Measurements from ENCODE around the gene SERPINB7. TPM values are rescaled to one million over a fixed set of nuclear protein-coding genes. Genes with fewer than 3 reads are reported as not detected.

Gene SERPINB7
- total and polyA plus RNA-seq, 2 of the 4 experiments (the other 2 are of a cell fraction), result 79.9 to 100 TPM

GRCh38 chr18:63762518-63762917 lies 12.7 kb upstream of the SERPINB7 start:
- no CpG with 5 or more reads among the region's 1 CpG for WGBS, 2 experiments (ENCODE audit: extremely low coverage in 2 of 2, insufficient read length in 1 of 2)
- H3K14ac ChIP-seq (replicated peaks; ENCODE audit: low read depth, low read length), result 0 out of 2 replicates have a peak overlapping the region, but pooled peaks have one; percentile 7
- no peak overlapping the region for H2AFZ ChIP-seq (replicated peaks; ENCODE audit: low read length, poor library complexity)
- no peak overlapping the region for H2AK5ac ChIP-seq (ENCODE audit: low read depth, low read length)
- no peak overlapping the region for H3K9ac ChIP-seq (ENCODE audit: low read depth, low read length)
- peaks cover 2% of the 10 kb centered on the region; the same call in 1 of the 2 replicates for H3K4me1 ChIP-seq (ENCODE audit: control insufficient read depth, insufficient read depth, low read length)
- intact Hi-C loops (cut with micrococcal nuclease), result loop anchor here (5.0 kb wide), 1 partner anchor 70 kb away; no protein-coding TSS in a partner anchor
- peaks cover 7% of the 10 kb centered on the region for H3K9me3 ChIP-seq (ENCODE audit: control insufficient read depth, insufficient read depth, low read length)
- no peak overlapping the region for H2AK9ac ChIP-seq (replicated peaks; ENCODE audit: low read depth, low read length, poor library complexity)
- TF ChIP-seq USF2 (IDR thresholded peaks at IDR 0.05; ENCODE audit: low read depth, low read length), result no peak
- TF ChIP-seq, protein P1, sequence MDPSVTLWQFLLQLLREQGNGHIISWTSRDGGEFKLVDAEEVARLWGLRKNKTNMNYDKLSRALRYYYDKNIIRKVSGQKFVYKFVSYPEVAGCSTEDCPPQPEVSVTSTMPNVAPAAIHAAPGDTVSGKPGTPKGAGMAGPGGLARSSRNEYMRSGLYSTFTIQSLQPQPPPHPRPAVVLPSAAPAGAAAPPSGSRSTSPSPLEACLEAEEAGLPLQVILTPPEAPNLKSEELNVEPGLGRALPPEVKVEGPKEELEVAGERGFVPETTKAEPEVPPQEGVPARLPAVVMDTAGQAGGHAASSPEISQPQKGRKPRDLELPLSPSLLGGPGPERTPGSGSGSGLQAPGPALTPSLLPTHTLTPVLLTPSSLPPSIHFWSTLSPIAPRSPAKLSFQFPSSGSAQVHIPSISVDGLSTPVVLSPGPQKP (IDR thresholded peaks at IDR 0.05; ENCODE audit: borderline replicate concordance, low read depth, low read length), result no peak
- TF ChIP-seq RAD21 (IDR thresholded peaks at IDR 0.05; ENCODE audit: low read length), result no peak
- peak; percentile 87 for TF ChIP-seq CEBPB (IDR thresholded peaks at IDR 0.05; ENCODE audit: low read depth, low read length)
- no peak for TF ChIP-seq CHD1 (IDR thresholded peaks at IDR 0.05; ENCODE audit: low read depth, low read length)
- TF ChIP-seq RCOR1 (IDR thresholded peaks at IDR 0.05; ENCODE audit: insufficient replicate concordance, low read length), result no peak
- TF ChIP-seq POLR2A (IDR thresholded peaks at IDR 0.05; ENCODE audit: low read depth, low read length), result no peak
- TF ChIP-seq MXI1 (IDR thresholded peaks at IDR 0.05; ENCODE audit: borderline replicate concordance, low read depth, low read length), result no peak
- TF ChIP-seq MAZ (IDR thresholded peaks at IDR 0.05; ENCODE audit: borderline replicate concordance, low read depth, low read length), result no peak
- TF ChIP-seq MAFK (IDR thresholded peaks at IDR 0.05; ENCODE audit: low read depth, low read length), result peak; percentile 48; the same call in 1 of the 2 replicates
- TF ChIP-seq, protein P2, sequence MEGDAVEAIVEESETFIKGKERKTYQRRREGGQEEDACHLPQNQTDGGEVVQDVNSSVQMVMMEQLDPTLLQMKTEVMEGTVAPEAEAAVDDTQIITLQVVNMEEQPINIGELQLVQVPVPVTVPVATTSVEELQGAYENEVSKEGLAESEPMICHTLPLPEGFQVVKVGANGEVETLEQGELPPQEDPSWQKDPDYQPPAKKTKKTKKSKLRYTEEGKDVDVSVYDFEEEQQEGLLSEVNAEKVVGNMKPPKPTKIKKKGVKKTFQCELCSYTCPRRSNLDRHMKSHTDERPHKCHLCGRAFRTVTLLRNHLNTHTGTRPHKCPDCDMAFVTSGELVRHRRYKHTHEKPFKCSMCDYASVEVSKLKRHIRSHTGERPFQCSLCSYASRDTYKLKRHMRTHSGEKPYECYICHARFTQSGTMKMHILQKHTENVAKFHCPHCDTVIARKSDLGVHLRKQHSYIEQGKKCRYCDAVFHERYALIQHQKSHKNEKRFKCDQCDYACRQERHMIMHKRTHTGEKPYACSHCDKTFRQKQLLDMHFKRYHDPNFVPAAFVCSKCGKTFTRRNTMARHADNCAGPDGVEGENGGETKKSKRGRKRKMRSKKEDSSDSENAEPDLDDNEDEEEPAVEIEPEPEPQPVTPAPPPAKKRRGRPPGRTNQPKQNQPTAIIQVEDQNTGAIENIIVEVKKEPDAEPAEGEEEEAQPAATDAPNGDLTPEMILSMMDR (conservative IDR thresholded peaks at IDR 0.05; ENCODE audit: low read depth, low read length), result no peak
- 0 out of 2 replicates have a peak, but pooled peaks have one; percentile 3 for TF ChIP-seq BHLHE40 (IDR thresholded peaks at IDR 0.05; ENCODE audit: low read depth, low read length)
- TF ChIP-seq FOS (IDR thresholded peaks at IDR 0.05; ENCODE audit: low read depth, low read length), result no peak
- TF ChIP-seq RFX5 (IDR thresholded peaks at IDR 0.05; ENCODE audit: low read depth, low read length), result no peak
- no peak for TF ChIP-seq SMC3 (IDR thresholded peaks at IDR 0.05; ENCODE audit: low read depth, low read length)
- TF ChIP-seq NFE2L2 (IDR thresholded peaks at IDR 0.05; ENCODE audit: low read depth, low read length), result no peak
- H3K56ac ChIP-seq (ENCODE audit: extremely low read depth, insufficient read depth, low read length), result no peak overlapping the region
- no peak overlapping the region for H3K4ac ChIP-seq (ENCODE audit: low read depth, low read length)
- in situ Hi-C loops (cut with MboI; ENCODE audit: low sequenced_read_pairs), result no loop called here
- H3K79me1 ChIP-seq (ENCODE audit: low read depth in 1 of 2, low read length in 2 of 2), result no peaks in the 10 kb centered on the region
- CTCF ChIA-PET, result no interaction called here
- H2BK15ac ChIP-seq (ENCODE audit: low read depth, low read length), result no peak overlapping the region
- H4K20me1 ChIP-seq (ENCODE audit: insufficient read depth, low read length), result no peaks in the 10 kb centered on the region
- H3K18ac ChIP-seq (ENCODE audit: low read depth, low read length), result no peak overlapping the region; the same call in 1 of the 2 replicates
- no peaks in the 10 kb centered on the region for H3K9me1 ChIP-seq (ENCODE audit: insufficient read depth, low read length)
- H4K91ac ChIP-seq (ENCODE audit: insufficient read depth, low read depth, low read length), result no peak overlapping the region
- no TSS peak for BruUV-seq (replicated peaks)
- DNase-seq, result peak; percentile 89
- peak overlapping the region; percentile 61 for H2BK5ac ChIP-seq (ENCODE audit: low read depth, low read length, poor library complexity, severe bottlenecking)
- ATAC-seq (ENCODE audit: low read depth), result peak; percentile 37
- H2BK20ac ChIP-seq (ENCODE audit: low read depth, low read length), result 0 out of 2 replicates have a peak overlapping the region, but pooled peaks have one; percentile 21
- H3K27me3 ChIP-seq (ENCODE audit: control insufficient read depth, insufficient read depth, low read length), result no peaks in the 10 kb centered on the region
- no peak overlapping the region; the same call in 1 of the 2 replicates for H3K4me2 ChIP-seq (ENCODE audit: low read depth, low read length)
- no peak overlapping the region for H2BK120ac ChIP-seq (ENCODE audit: low read depth, low read length)
- no peak overlapping the region for H3K23ac ChIP-seq (ENCODE audit: low read depth, low read length)
- H4K5ac ChIP-seq (ENCODE audit: low read depth, low read length), result no peak overlapping the region
- H4K8ac ChIP-seq (ENCODE audit: low read depth in 2 of 2, low read length in 2 of 2), result no peak overlapping the region
- POLR2A ChIA-PET (ENCODE audit: unreplicated experiment), result no interaction called here
- dilution Hi-C loops (cut with HindIII; ENCODE audit: low sequenced_read_pairs, unreplicated experiment), result no loop called here
- no peaks in the 10 kb centered on the region for H3K36me3 ChIP-seq (ENCODE audit: control insufficient read depth, insufficient read depth, low read length)
- H3K4me3 ChIP-seq (ENCODE audit: insufficient read depth, low read depth, low read length), result no peak overlapping the region
- no peak overlapping the region for H3K27ac ChIP-seq (ENCODE audit: insufficient read depth, low read length)
